ENCODE results near the gene SORCS2. TPM values are rescaled to one million over a fixed set of nuclear protein-coding genes. Genes with fewer than 3 reads are reported as not detected.

Gene SORCS2
- total RNA-seq, 2 donors from 2014 or later: 1.0 to 4.4 TPM

GRCh38 chr4:7650606-7651385 is 458.5 kb downstream of the SORCS2 start:
- Histone ChIP-seq H3K4me3 (no peak overlapping the region), H3K36me3 (no peaks in the 10 kb centered on the region), H3K4me1 (replicated peaks) (no peaks in the 10 kb centered on the region), H3K9me3 (no peaks in the 10 kb centered on the region), H3K27ac (no peak overlapping the region), H3K27me3 (replicated peaks; ENCODE audit: insufficient read depth) (no peaks in the 10 kb centered on the region)
- intact Hi-C loops (cut with DNase I): no loop called here
- 60% methylated on average over 19 of the region's 22 CpGs for WGBS
- no peak for DNase-seq (ENCODE audit: low spot score)
- TF ChIP-seq CTCF (IDR thresholded peaks at IDR 0.05) (no peak), POLR2A (IDR thresholded peaks at IDR 0.05) (no peak), POLR2AphosphoS5 (IDR thresholded peaks at IDR 0.05) (no peak)

GRCh38 chr4:7651461-7651921 is 459.2 kb downstream of the SORCS2 start:
- Histone ChIP-seq H3K27ac (no peak overlapping the region), H3K4me3 (no peak overlapping the region), H3K4me1 (replicated peaks) (no peaks in the 10 kb centered on the region), H3K27me3 (replicated peaks; ENCODE audit: insufficient read depth) (no peaks in the 10 kb centered on the region), H3K36me3 (no peaks in the 10 kb centered on the region), H3K9me3 (no peaks in the 10 kb centered on the region)
- DNase-seq (ENCODE audit: low spot score): no peak
- 16% methylated on average over 8 of the region's 8 CpGs for WGBS
- intact Hi-C loops (cut with DNase I): no loop called here
- TF ChIP-seq POLR2AphosphoS5 (IDR thresholded peaks at IDR 0.05): no peak
- no peak for TF ChIP-seq CTCF (IDR thresholded peaks at IDR 0.05)
- no peak for TF ChIP-seq POLR2A (IDR thresholded peaks at IDR 0.05)

GRCh38 chr4:7652006-7652405 is 459.7 kb downstream of the SORCS2 start:
- Histone ChIP-seq H3K9me3 (no peaks in the 10 kb centered on the region), H3K27ac (no peak overlapping the region), H3K4me3 (no peak overlapping the region), H3K4me1 (replicated peaks) (no peaks in the 10 kb centered on the region), H3K27me3 (replicated peaks; ENCODE audit: insufficient read depth) (no peaks in the 10 kb centered on the region), H3K36me3 (no peaks in the 10 kb centered on the region)
- 57% methylated on average over 8 of the region's 8 CpGs for WGBS
- DNase-seq (ENCODE audit: low spot score): no peak
- no peak for TF ChIP-seq POLR2AphosphoS5 (IDR thresholded peaks at IDR 0.05)
- no peak for TF ChIP-seq POLR2A (IDR thresholded peaks at IDR 0.05)
- no peak for TF ChIP-seq CTCF (IDR thresholded peaks at IDR 0.05)
- intact Hi-C loops (cut with DNase I): no loop called here

GRCh38 chr4:7652451-7652881 is 460.1 kb downstream of the SORCS2 start:
- 75% methylated on average over 8 of the region's 8 CpGs for WGBS
- TF ChIP-seq CTCF (IDR thresholded peaks at IDR 0.05) (no peak), POLR2AphosphoS5 (IDR thresholded peaks at IDR 0.05) (no peak), POLR2A (IDR thresholded peaks at IDR 0.05) (no peak)
- H3K27me3 ChIP-seq (replicated peaks; ENCODE audit: insufficient read depth): no peaks in the 10 kb centered on the region
- intact Hi-C loops (cut with DNase I): no loop called here
- no peaks in the 10 kb centered on the region for H3K36me3 ChIP-seq
- H3K9me3 ChIP-seq: no peaks in the 10 kb centered on the region
- no peak overlapping the region for H3K27ac ChIP-seq
- H3K4me3 ChIP-seq: no peak overlapping the region
- no peak for DNase-seq (ENCODE audit: low spot score)
- no peaks in the 10 kb centered on the region for H3K4me1 ChIP-seq (replicated peaks)

GRCh38 chr4:7652906-7653305 is 460.6 kb downstream of the SORCS2 start:
- Histone ChIP-seq H3K27me3 (replicated peaks; ENCODE audit: insufficient read depth) (no peaks in the 10 kb centered on the region), H3K9me3 (no peaks in the 10 kb centered on the region), H3K36me3 (no peaks in the 10 kb centered on the region), H3K4me1 (replicated peaks) (no peaks in the 10 kb centered on the region), H3K4me3 (no peak overlapping the region), H3K27ac (no peak overlapping the region)
- 84% methylated on average over 3 of the region's 3 CpGs for whole genome bisulfite sequencing
- TF ChIP-seq POLR2AphosphoS5 (IDR thresholded peaks at IDR 0.05) (no peak), POLR2A (IDR thresholded peaks at IDR 0.05) (no peak), CTCF (IDR thresholded peaks at IDR 0.05) (no peak)
- no peak for DNase-seq (ENCODE audit: low spot score)
- intact Hi-C loops (cut with DNase I): no loop called here

Data from prostate gland (tissue), 2 donors.